HG02852 (cell line): ENCODE data around the gene INSYN2A.

Experiments
- ATAC-seq: cut with Tn5 transposase; IDR thresholded peaks from one replicate; pipeline ENCODE4 v1.9.1; 2021; ENCODE audit warnings: mild to moderate bottlenecking, moderate library complexity; ENCODE audit not compliant: unreplicated experiment

The INSYN2A gene

DNA sequence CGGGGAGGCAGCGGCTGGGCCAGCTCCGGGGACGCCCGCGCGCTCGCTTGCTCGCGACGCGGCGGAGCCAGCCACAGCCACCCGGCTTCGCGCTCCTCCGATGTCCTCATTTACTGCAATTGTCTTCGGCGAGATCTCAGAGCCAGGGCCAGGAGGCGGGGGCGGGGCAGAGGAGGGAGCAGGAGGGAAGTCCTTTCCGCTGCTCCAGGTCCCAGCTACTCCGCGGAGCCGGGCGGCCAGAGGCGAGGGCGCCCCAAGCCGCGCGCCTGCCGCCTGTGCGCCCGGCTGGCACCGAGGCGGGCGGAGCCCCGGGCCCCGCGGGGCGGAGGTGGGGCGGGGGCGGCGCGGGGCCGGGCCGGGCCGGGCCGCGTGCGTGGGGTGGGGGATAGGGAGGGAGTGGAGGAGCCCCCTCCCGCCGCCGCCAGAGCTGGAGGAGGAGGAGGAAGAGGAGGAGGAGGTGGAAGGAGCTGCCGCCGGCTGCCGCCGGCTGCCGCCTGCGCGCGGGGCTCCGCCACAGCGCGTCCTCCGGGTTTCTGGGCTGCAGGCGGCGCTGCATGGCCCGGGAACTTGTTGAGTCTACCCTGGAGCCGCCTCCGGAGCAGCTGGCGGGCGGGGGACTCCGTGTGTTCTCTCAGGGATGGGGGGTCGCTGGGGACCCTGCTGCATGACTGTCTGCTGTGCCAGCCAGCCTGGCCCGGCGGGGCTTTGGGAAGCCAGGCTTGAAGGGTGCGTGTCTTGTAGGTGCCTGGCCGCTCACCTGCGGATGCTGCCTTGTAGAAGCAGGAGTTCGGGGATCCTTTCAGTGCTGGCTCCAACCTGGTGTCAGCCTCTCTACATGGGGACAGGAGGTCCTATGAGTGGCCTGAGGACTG, at the start of gene INSYN2A:
Gene INSYN2A (minus strand): TSS at position 310 of the 872 bp plus-strand sequence. CDS start 20,196 bp downstream, outside the sequence.
- ATAC-seq: no peak

- ATAC-seq: no peak
Observed at GRCh38 chr10:127245456-127245855, 49.1 kb upstream of the INSYN2A start.

DNA sequence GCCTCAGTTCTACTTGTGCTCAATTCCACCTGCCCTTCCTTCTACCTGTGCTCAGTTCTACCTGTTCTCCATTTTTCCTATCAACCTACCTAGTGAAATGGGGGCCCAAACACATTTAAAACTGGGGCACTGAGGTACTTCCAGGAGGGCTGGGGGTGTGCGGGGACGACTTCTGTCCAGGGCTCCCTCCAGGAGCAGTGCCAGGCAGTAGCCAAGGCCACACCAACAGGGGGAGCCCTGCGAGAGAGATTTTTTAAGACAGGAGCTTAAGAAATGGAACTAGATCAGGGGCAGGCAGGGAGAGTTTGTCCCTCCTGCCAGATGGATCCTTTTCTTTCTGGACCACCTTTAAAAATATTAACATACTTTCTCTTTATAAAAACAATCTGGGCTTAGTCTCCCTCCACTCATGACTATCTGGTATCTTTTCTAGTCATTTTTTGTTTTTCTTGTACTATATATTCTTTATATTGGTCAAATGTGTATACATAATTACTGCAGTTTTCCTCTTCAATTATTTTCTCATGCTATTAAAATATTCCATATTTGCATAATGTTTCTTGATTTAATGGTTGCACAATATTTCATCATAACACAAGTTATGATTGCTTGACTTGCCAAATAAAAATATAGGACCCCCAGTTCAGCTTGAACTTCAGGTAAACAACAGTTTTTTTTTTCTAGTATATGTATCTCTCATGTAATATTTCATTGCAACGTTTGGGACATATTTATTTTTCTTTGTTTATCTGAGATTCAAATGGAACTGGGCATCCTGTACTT, 47.3 kb upstream of the INSYN2A start:
- ATAC-seq: no peak

GRCh38 chr10:127242914-127243313, 46.5 kb upstream of the INSYN2A start:
- no peak for ATAC-seq

GRCh38 chr10:127236266-127236665, 39.9 kb upstream of the INSYN2A start:
- no peak for ATAC-seq

DNA sequence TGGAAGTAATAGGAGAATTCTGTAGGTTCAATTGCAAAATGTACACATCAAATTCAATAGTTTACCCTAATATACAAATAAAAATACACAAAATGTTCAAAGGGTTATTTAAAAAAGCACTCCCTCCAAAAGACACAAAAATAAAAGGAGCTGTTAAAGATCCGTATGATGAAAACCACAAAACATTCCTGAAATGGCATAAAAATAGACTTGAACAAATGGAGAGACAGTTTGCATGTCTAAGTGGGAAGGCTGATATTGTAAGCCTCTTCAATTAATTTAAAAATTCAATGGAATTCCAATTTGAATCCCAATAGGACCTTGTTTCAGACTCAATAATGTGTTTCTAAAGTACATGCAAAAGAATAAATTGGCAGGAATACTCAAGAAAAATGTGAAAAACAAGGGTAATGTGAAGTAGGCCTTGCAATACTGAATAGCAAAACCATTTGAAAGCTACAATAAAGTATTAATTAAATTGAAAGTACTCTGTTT, 38.0 kb upstream of the INSYN2A start:
- ATAC-seq: no peak

- ATAC-seq: no peak
Observed at GRCh38 chr10:127228195-127228787, 31.9 kb upstream of the INSYN2A start.

DNA sequence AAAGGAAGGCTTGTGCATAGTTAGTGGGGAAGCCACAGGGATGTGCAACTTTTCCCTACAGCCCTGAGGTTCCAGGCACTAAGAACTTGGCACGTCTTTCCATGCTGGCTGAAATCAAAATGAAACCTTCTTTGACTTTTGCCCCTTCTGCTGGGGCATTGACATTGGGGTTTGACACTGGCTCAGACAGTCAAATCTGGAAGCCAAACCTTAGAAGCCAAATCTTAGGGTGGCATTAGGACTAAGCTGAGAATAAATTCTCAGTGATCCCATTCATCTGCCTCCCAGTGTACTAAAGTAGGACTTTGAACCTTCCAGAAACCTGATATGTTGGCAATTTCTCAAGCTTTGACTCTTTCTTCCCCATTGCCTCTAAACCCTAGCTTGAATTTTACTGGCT, 31.3 kb upstream of the INSYN2A start:
- no peak for ATAC-seq

- no peak for ATAC-seq
Observed at GRCh38 chr10:127227027-127227426, 30.6 kb upstream of the INSYN2A start.

DNA sequence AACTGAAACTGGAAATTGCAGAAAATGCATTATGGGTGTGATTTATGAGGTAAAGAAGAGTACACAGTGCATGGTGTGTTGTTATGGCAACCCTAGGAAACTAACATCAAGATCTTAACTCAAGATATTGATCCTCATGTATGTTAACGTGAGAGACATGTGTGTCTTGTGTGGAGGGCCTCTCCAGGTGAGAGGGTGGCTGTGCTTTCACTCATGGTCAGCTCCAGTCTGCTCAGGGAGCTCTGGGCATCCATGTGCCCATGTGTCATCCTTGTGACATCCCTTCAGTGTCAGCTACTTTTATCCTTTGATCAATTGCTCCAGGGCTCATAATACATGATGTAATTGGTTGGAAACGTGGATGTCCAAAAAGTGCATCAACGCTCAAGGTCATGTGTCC, 24.9 kb upstream of the INSYN2A start:
- no peak for ATAC-seq

DNA sequence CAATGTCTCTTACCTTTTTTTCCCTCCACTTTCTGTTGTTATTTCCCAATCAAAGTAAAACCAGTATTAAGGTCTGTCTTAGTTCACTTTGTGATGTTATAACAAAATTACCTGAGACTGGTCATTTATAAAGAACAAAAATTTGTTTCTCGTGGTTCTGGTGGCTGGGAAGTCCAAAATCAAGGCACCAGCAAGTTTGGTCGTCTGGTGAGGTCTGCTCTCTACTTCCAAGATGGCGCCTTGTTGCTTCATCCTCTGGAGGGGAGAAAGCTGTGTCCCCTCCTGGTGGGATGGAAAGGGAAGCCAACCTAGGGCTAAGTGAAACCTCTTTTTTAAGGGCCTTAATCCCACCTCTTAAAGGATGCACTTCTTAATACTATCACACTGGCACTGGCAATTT, 22.3 kb upstream of the INSYN2A start:
- no peak for ATAC-seq

DNA sequence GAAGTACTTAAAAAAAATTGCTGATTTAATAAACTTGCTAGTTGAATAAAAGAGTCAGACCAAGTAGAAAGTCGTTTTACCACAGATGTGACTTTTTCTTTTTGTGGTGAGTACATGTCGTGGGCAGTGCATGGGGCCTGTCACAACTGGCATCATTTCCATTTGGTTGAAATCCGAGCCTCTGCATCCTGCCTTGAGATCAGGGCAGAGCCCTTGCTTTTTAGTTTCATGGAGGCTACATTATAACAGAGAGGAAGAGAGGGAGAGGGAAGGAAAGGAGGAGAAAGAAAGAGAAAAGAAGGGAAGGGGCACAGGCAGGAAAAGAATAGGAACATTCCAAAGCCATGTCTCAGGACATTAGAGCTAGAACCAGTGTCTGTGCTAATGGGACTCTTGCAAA, 20.4 kb upstream of the INSYN2A start:
- no peak for ATAC-seq

- no peak for ATAC-seq
Observed at GRCh38 chr10:127216274-127216673, 19.9 kb upstream of the INSYN2A start.

- no peak for ATAC-seq
Observed at GRCh38 chr10:127215866-127216265, 19.5 kb upstream of the INSYN2A start.

DNA sequence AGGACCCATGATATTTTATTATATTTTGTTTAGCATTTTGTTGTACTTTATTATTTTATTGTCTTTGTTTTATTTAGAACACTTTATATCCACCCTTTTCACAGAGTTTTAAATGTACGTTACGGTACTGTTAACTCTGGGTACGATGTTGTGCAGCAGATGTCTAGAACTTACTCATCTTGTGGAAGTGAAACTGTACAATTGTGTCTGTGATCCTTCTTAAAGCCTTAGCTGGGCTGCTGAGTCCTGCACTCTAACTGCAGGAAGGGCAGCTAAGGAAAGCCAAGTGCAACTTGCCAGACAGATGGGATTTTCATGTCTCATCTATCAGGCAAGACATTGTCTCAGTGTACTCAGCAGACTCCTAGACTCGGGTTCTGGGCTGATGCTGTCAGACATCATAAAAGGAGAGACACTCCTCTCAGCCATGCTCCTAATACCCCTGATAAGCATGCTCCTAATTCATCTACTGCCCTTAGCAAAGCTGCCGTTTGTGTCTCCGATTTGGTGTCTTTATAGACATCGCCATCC, 14.6 kb upstream of the INSYN2A start:
- peak; percentile 51 for ATAC-seq

GRCh38 chr10:127207081-127207480, 10.7 kb upstream of the INSYN2A start:
- ATAC-seq: no peak

DNA sequence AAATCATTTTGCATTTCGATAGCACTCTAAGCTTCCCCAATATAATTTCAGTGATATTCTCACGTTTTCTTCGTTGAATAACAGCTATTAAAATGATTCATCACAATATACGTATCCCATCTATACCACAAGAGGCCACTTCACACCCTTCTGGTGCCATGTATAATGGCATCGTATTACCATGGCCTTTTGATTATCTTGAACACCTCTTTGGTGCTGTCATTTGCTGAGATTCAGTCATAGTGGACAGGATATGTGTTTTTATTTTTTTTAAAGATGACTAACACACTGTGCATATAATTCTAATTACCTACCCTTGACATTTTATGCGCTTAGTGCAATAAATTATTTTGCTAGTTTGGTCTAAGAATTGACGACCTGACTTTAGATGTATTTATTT, 6.7 kb upstream of the INSYN2A start:
- no peak for ATAC-seq

- ATAC-seq: no peak
Observed at GRCh38 chr10:127200646-127201045, 4.3 kb upstream of the INSYN2A start.

DNA sequence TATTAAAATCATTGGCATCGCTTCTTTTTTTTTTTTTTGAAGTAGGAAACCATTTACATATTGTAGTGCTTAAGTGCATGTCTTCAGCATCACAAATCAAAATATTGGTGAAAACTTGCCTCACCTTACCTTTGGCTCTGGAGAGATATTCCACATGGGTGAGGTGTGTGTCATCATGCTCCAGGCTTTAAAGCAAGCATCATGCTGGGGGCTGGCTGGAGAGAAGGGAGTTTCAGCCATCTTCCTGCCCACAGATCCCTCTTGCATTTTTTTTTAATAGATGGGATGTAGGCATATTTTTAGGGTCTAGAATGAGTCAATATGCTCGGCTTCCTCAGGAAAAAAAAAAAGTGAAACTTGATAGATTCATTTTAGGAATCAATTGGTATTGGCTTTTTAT, 2.3 kb upstream of the INSYN2A start:
- no peak for ATAC-seq

GRCh38 chr10:127198307-127198706, 1.9 kb upstream of the INSYN2A start:
- no peak for ATAC-seq

DNA sequence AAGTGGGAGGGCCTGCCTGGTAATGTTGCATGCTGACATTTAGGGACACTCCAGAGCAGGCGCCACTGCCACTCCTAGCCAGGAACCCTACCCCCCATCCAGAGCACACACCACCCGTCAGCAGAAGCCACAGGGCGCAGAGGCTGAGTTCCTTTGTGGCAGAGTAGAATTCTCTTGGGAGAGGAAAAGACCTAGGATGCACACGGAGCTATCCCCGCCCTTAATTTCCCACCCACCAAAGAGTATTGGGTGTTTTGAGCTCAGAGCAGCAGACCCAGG, 702 bp upstream of the INSYN2A start:
- no peak for ATAC-seq
